ENCODE measurements around the gene APLN.

APLN gene, protein sequence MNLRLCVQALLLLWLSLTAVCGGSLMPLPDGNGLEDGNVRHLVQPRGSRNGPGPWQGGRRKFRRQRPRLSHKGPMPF

DNA sequence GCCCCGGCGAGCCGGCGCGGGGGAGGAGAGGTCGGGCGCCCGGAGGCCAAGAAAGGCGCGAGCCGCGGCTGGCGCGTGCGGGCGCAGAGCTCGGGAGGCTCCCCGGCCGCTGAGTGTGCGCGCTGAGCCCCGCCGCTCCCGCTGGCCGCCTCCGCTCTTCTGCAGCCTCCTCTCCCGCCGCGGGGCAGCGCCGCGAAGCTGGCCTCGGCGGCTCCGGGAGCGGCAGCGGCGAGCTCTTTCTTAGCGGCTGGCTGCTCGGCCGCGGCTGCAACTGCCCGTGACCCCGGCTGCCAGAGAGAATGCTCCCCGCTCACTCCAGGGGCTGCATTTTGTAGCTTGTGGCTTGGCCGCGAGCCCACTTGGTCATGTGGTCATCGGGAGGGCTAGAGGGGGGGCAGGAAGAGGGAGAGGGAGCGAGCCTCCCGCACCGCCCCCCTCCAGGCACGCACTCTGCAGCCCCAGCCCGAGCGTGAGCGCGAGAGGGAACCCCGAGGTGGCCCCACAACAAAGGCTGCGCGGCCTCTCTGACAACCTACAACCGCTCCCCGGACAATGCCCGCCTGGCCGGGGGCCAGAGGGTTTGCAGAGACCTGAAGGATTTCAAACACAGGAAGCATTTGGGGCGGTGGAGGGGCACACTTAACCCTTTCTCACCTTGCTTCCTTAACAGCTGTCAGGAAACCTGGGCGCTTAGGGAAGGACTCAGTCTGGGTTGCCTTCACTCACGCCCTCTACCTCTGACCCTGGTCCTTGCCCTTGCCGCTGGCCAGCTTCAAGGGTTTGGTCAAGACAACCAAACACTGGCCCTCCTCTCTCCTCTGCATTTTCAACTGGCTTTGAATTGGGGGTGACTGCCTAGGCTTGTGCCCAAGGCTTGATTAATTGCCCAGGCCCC is at the start of gene APLN:
APLN (minus strand) TSS at position 305 of the 895 bp plus-strand sequence. CDS start 326 bp downstream, outside the sequence.
- H3K9me3 Mint-ChIP-seq: no peaks in the 10 kb centered on the region
- no peak within 1 kb of the TSS for H3K27ac Mint-ChIP-seq
- H3K4me3 Mint-ChIP-seq: peak within 1 kb of the TSS; percentile 80
- H3K36me3 Mint-ChIP-seq (ENCODE audit: low read depth): no peaks in the 10 kb centered on the region
- intact Hi-C loops (cut with micrococcal nuclease): no loop called here
- peaks cover 27% of the 10 kb centered on the region for H3K4me1 Mint-ChIP-seq (ENCODE audit: low read depth)
- peaks cover 52% of the 10 kb centered on the region for H3K27me3 Mint-ChIP-seq

DNA sequence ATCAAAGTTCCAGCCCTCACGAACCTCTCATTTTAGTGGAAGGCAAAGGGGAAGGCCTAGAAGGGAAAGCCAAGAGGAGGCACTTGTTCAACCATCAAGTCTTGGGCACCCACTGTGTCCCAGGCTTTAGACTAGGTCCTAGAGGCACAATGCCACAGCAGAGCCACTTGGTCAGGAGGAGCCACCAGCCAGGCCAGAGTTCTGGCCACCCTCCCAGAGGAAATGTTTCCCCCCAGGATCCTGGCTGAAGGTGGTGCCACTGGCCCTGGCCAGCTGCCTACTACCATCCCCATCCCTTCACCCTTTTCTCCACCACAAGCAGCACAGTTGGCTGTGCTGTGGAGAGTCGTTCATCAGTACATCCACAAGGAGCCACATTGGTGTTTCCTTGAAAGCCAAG is 49.7 kb upstream of the APLN start:
- intact Hi-C loops (cut with micrococcal nuclease): no loop called here
- no peaks in the 10 kb centered on the region for H3K27me3 Mint-ChIP-seq
- no peaks in the 10 kb centered on the region for H3K9me3 Mint-ChIP-seq
- no peaks in the 10 kb centered on the region for H3K36me3 Mint-ChIP-seq (ENCODE audit: low read depth)
- H3K27ac Mint-ChIP-seq: no peak overlapping the region
- no peak overlapping the region for H3K4me3 Mint-ChIP-seq
- H3K4me1 Mint-ChIP-seq (ENCODE audit: low read depth): no peaks in the 10 kb centered on the region

DNA sequence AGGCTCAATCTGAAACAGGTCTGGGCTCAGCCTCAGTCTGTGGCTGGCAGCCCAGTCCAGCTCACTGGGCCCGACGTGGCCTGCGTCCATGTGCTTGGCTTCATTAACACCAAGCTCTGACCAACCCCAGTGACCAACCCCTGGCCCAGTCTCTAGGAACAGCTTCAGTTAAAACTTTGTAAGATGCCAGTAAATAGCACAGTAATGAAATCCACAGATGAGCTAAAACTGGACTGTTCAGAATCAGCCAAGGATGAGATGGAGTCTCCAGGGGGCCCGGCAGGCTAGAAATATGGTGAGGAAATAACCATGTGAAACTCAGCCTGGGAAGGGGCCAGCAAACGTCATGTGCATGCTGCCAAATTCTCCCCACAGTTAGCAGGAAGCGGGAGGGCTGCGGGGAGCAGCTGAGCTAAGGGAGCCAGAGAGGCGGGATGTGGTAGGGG is 46.9 kb upstream of the APLN start:
- no peaks in the 10 kb centered on the region for H3K4me1 Mint-ChIP-seq (ENCODE audit: low read depth)
- intact Hi-C loops (cut with micrococcal nuclease): no loop called here
- no peak overlapping the region for H3K27ac Mint-ChIP-seq
- no peaks in the 10 kb centered on the region for H3K36me3 Mint-ChIP-seq (ENCODE audit: low read depth)
- peaks cover 1% of the 10 kb centered on the region for H3K27me3 Mint-ChIP-seq
- no peak overlapping the region for H3K4me3 Mint-ChIP-seq
- H3K9me3 Mint-ChIP-seq: no peaks in the 10 kb centered on the region

DNA sequence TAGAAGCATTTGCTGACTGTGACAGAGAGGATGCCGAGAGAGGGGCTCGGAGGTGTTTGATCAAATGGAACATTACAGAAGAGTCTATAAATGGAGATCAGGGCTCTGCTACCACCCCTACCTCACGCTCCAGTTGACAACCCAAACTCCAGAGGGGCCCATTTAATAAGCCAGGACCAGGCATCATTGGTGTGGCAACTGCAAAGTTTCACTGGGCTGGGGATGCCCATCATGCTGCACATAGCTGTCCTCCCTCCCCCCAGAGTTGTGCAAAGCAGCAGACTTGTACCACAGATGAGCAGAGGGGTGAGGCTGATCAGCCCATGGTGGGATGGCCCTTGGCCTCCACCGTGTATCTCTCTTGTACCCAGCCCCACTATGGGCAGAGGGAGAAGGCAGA is 45.8 kb upstream of the APLN start:
- intact Hi-C loops (cut with micrococcal nuclease): no loop called here
- Mint-ChIP-seq H3K27me3 (peaks cover 3% of the 10 kb centered on the region), H3K27ac (no peak overlapping the region), H3K4me1 (ENCODE audit: low read depth) (no peaks in the 10 kb centered on the region), H3K4me3 (no peak overlapping the region), H3K36me3 (ENCODE audit: low read depth) (no peaks in the 10 kb centered on the region), H3K9me3 (no peaks in the 10 kb centered on the region)

DNA sequence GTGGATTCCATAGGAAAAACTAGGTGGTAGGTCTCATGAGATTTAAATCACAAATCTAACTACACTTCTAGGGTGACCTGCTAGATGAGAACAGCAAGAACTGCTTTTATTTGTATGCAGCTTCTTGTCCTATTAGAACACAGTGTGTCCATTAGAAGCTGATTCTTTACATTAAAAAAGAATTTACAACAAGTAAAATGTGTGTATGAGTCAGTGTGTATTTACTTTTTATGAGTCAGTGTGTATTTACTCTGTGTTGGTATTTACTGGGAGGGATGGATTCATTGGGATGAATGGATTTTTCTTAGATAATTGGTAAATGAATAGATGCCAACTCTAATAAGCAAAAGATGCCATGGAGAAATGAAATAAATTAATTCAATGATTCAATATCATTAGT is 43.4 kb upstream of the APLN start:
- intact Hi-C loops (cut with micrococcal nuclease): no loop called here
- Mint-ChIP-seq H3K4me1 (ENCODE audit: low read depth) (no peaks in the 10 kb centered on the region), H3K27me3 (peaks cover 3% of the 10 kb centered on the region), H3K36me3 (ENCODE audit: low read depth) (no peaks in the 10 kb centered on the region), H3K4me3 (no peak overlapping the region), H3K27ac (no peak overlapping the region), H3K9me3 (no peaks in the 10 kb centered on the region)

DNA sequence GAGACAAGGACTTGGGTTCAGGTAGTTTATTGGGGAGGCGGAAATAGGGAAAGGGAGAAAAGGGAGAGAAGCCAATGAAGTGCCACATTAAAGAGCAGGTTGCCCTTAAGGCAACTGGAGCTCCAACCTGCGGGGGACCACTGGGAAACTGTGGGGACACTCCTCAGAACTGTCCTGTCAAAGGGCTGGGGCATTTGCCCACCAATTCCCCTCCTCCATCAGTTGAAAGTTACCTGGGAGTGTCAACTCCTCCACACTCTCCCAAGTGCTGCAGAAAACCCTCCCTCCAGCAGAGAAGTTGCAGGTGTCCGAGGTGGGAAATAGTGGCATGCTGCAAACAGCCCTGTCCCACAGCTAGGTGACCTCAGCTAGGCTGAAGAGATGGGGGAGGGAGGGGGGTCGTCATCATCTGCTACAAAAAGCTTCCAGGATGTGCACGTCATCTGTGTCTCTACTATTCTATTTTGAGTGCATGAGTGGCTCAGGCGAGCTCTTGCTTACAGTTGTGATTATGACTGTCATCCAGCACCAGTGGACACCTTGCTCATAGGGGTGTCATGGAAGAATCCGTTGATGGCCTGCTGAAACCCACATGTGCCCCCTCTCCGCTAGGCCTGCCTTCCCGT is 42.6 kb upstream of the APLN start:
- intact Hi-C loops (cut with micrococcal nuclease): no loop called here
- H3K9me3 Mint-ChIP-seq: no peaks in the 10 kb centered on the region
- no peaks in the 10 kb centered on the region for H3K4me1 Mint-ChIP-seq (ENCODE audit: low read depth)
- no peaks in the 10 kb centered on the region for H3K36me3 Mint-ChIP-seq (ENCODE audit: low read depth)
- no peak overlapping the region for H3K4me3 Mint-ChIP-seq
- H3K27ac Mint-ChIP-seq: no peak overlapping the region
- peaks cover 3% of the 10 kb centered on the region for H3K27me3 Mint-ChIP-seq

DNA sequence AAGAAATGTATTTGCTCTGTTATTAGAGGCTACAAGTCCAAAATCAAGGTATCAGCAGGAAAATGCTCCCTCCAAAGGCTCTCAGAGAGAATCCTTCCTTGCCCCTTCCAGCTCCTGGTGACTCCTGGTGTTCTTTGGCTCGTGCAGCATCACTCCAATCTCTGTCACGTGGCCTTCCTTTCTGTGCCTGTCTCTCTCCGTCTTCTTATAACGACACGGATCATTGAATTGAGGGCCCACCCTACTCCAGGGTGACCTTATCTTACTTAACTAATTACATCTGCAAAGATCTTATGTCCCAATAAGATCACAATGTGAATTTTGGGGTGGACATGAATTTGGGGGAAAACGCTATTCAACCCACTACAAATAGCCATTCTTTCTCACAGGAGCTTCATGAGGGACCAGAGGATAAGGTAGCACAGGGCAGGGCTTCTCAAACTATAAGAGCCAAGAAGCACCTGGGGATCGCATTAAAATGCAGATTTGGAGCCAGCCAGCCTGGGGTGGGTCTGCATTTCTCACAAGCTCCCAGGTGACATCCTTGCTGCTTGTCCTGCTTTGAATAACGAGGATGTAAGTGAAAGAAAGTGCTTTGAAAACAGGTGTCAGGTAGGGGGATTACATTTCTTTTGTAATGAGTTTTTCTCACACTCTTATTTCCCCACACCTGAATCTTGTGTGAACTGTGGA is 41.9 kb upstream of the APLN start:
- no peak overlapping the region for H3K27ac Mint-ChIP-seq
- no peak overlapping the region for H3K4me3 Mint-ChIP-seq
- intact Hi-C loops (cut with micrococcal nuclease): no loop called here
- no peaks in the 10 kb centered on the region for H3K9me3 Mint-ChIP-seq
- no peaks in the 10 kb centered on the region for H3K36me3 Mint-ChIP-seq (ENCODE audit: low read depth)
- H3K4me1 Mint-ChIP-seq (ENCODE audit: low read depth): no peaks in the 10 kb centered on the region
- H3K27me3 Mint-ChIP-seq: peaks cover 3% of the 10 kb centered on the region

DNA sequence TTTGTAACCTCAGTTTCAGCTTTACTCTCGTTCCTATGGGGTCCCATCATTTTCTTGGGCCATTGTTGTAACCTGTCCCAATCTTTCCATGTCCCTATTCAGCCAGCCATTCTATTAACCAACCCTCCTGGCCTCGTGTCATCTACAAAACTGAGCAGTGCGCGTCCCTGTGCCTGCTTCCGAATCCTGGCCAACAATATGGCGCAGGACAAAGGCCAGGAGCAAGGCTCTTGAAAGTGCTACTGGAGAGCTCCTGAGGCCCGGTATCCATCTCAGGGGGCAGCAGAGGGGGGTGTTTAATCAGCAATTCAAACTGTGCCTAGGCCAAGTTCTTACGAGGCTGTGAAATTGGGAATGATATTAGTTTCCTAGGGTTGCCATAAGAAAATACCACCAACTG is 41.2 kb upstream of the APLN start:
- intact Hi-C loops (cut with micrococcal nuclease): no loop called here
- H3K4me3 Mint-ChIP-seq: no peak overlapping the region
- no peaks in the 10 kb centered on the region for H3K36me3 Mint-ChIP-seq (ENCODE audit: low read depth)

DNA sequence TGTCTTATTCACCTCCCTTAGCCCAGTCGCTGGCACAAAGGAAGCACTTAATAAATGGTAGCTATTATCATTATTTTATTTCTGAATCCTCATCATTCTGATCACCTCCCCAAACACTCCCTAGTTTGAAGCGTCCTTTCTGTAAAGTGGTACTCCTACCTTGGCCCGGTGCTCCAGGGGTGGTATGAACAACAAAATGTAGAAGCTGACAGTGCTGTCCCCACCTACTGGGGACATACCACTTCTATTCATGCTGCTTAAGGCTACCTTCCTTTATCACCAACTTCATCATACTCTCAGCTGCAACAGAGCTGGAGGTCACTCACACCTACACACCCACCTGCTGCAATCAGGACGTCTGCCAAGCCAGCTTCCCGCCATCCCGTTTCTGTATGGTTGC is 40.8 kb upstream of the APLN start:
- Mint-ChIP-seq H3K27ac (no peak overlapping the region), H3K36me3 (ENCODE audit: low read depth) (no peaks in the 10 kb centered on the region), H3K4me3 (no peak overlapping the region), H3K9me3 (no peaks in the 10 kb centered on the region), H3K27me3 (peaks cover 3% of the 10 kb centered on the region), H3K4me1 (ENCODE audit: low read depth) (no peaks in the 10 kb centered on the region)
- intact Hi-C loops (cut with micrococcal nuclease): no loop called here

More for the DNA sequence above, 41.2 kb upstream of the APLN start:
- H3K27me3 Mint-ChIP-seq: peaks cover 3% of the 10 kb centered on the region
- H3K9me3 Mint-ChIP-seq: no peaks in the 10 kb centered on the region
- H3K4me1 Mint-ChIP-seq (ENCODE audit: low read depth): no peaks in the 10 kb centered on the region
- H3K27ac Mint-ChIP-seq: no peak overlapping the region

DNA sequence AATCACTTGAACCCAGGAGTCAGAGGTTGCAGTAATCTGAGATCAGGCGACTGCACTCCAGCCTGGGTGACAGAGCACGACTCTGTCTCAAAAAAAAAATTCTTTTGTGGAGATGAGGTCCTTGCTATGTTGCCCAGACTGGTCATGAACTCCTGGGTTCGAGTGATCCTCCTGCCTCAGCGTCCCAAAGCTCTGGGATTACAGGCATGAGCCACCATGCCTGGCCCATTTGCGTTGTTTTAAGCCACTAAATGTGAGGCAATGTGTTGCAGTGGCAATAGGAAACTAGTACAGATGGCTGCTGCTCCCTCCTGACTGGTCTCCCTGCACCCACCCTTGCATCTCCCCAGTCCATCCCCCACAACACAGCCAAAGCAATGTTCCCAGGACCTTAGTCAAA is 40.0 kb upstream of the APLN start:
- no peaks in the 10 kb centered on the region for H3K36me3 Mint-ChIP-seq (ENCODE audit: low read depth)
- intact Hi-C loops (cut with micrococcal nuclease): no loop called here
- peaks cover 2% of the 10 kb centered on the region for H3K4me1 Mint-ChIP-seq (ENCODE audit: low read depth)
- peaks cover 3% of the 10 kb centered on the region for H3K27me3 Mint-ChIP-seq
- H3K4me3 Mint-ChIP-seq: no peak overlapping the region
- H3K27ac Mint-ChIP-seq: no peak overlapping the region
- no peaks in the 10 kb centered on the region for H3K9me3 Mint-ChIP-seq

DNA sequence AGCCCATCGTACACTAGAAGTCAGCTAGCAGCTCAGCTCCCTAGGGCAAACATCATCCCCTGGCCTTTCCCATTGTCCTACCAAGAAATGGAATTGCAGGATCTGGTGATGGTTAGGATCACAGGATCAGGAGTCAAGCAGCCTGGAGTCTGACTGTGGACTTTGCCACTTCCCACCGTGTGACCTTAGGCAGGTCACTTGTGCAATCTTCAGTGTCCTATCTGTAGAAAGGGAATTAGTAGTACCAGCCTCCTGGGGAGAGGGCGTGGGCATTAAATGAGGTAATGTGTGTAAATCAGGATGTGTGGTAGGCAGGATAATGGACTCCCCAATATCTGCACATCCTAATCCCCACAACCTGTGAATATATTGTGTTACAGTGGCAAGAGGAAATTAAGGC is 38.6 kb upstream of the APLN start:
- no peak overlapping the region for H3K27ac Mint-ChIP-seq
- H3K36me3 Mint-ChIP-seq (ENCODE audit: low read depth): no peaks in the 10 kb centered on the region
- peaks cover 7% of the 10 kb centered on the region for H3K4me1 Mint-ChIP-seq (ENCODE audit: low read depth)
- no peaks in the 10 kb centered on the region for H3K9me3 Mint-ChIP-seq
- intact Hi-C loops (cut with micrococcal nuclease): no loop called here
- peaks cover 1% of the 10 kb centered on the region for H3K27me3 Mint-ChIP-seq
- H3K4me3 Mint-ChIP-seq: no peak overlapping the region

DNA sequence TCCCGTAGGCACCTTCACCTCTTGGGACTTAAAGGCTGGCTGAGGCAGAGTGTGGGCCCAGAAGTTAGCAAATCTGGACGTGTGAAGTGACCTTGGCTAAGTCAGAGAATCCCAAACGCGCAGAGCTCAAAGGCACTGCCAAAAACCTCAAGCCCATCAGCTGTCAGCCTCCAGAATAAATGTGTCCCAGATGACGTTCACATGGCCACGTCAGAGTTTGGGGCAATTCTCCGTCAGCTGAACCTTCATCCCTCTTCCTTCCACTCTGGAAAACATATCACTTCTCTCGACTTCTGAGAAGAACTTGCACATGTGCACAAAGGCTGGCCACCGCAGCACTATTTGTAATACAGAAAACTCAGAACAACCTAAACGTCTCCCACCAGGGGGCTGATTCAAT is 35.7 kb upstream of the APLN start:
- Mint-ChIP-seq H3K27me3 (no peaks in the 10 kb centered on the region), H3K9me3 (no peaks in the 10 kb centered on the region), H3K4me3 (no peak overlapping the region), H3K4me1 (ENCODE audit: low read depth) (peaks cover 7% of the 10 kb centered on the region), H3K27ac (no peak overlapping the region), H3K36me3 (ENCODE audit: low read depth) (no peaks in the 10 kb centered on the region)
- intact Hi-C loops (cut with micrococcal nuclease): no loop called here

DNA sequence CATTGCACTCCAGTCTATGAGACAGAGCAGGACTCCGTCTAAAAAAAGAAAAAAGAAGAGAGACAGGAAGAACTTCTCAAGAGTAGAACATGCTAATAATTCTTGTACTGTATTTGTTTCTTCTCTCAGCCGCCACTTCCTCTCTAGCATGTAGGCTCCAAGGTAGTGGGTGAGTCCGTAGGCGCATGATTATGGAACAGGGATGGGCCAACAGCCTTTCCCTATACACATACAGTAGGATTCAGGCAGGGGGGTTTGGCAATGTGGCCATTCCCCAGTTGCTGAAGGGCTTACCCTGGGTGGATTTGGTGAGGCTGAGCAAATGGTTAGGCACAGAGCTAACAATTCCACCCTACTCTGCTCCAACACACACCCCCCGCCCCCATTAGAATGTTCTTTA is 35.0 kb upstream of the APLN start:
- Mint-ChIP-seq H3K9me3 (no peaks in the 10 kb centered on the region), H3K4me3 (no peak overlapping the region), H3K27me3 (no peaks in the 10 kb centered on the region), H3K4me1 (ENCODE audit: low read depth) (peaks cover 7% of the 10 kb centered on the region), H3K36me3 (ENCODE audit: low read depth) (no peaks in the 10 kb centered on the region), H3K27ac (no peak overlapping the region)
- intact Hi-C loops (cut with micrococcal nuclease): no loop called here

DNA sequence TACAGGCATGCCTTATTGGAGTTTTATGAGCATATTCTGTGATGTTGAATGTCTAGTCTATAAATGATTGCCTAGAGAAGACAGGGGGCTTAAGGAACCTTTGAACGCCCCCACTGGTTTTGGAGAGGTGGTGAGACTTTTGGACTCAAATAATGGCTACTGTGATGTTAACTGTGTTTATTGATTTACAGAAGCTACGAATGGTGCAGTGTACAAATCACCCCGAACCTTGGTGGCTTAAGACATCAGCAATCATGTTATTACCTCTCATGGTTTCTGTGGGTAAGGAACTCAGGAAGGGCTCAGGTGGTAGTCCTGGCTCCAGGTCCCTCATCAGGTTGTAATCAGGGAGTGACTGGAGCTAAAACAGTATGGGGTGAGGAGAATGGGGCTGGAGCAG is 33.3 kb upstream of the APLN start:
- H3K27ac Mint-ChIP-seq: no peak overlapping the region

More for the DNA sequence above, 33.3 kb upstream of the APLN start:
- Mint-ChIP-seq H3K36me3 (ENCODE audit: low read depth) (no peaks in the 10 kb centered on the region), H3K4me1 (ENCODE audit: low read depth) (peaks cover 7% of the 10 kb centered on the region), H3K9me3 (no peaks in the 10 kb centered on the region), H3K27me3 (no peaks in the 10 kb centered on the region), H3K4me3 (no peak overlapping the region)
- intact Hi-C loops (cut with micrococcal nuclease): no loop called here

All from dendritic cell treated with granulocyte-macrophage colony-stimulating factor and Interleukin-4, amounts not matched to agents 40 ng/mL and 50 ng/mL, for 4 days (primary cell).